H9 (cell line): ENCODE measurements around the gene SLC12A8. TPM values are rescaled to one million over a fixed set of nuclear protein-coding genes. Genes with fewer than 3 reads are reported as not detected.

Experiments
- DNase-seq: peaks from one replicate; pipeline ENCODE4 v3.0.0-alpha.2; 2017
- H2AFZ ChIP-seq: one replicate; pipeline ENCODE4 v1.6.1; 2013; ENCODE audit warnings: mild to moderate bottlenecking, low read length, control low read depth, moderate library complexity
- H2AK5ac ChIP-seq: 2 replicates; pipeline ENCODE4 v1.6.1; 2013; ENCODE audit warnings: low read length, control low read depth, mixed read lengths; ENCODE audit not compliant: insufficient read length
- H2BK120ac ChIP-seq: one replicate; pipeline ENCODE4 v1.6.1; 2013; ENCODE audit warnings: low read depth, mild to moderate bottlenecking, low read length, control low read depth, inconsistent platforms; ENCODE audit not compliant: poor library complexity, severe bottlenecking
- H2BK12ac ChIP-seq: 2 replicates; pipeline ENCODE4 v1.6.1; 2013; ENCODE audit warnings: low read length, control low read depth, mixed read lengths, low read depth; ENCODE audit not compliant: insufficient read length
- H2BK15ac ChIP-seq: 2 replicates; pipeline ENCODE4 v1.6.1; 2013; ENCODE audit warnings: low read depth, low read length, control low read depth
- H2BK20ac ChIP-seq: one replicate; pipeline ENCODE4 v1.6.1; 2013; ENCODE audit warnings: low read depth, mild to moderate bottlenecking, low read length, control low read depth, inconsistent platforms; ENCODE audit not compliant: poor library complexity, severe bottlenecking
- H2BK5ac ChIP-seq: 2 replicates; pipeline ENCODE4 v1.6.1; 2013; ENCODE audit warnings: low read length, control low read depth, mixed read lengths; ENCODE audit not compliant: insufficient read length
- H3K14ac ChIP-seq: 2 replicates; pipeline ENCODE4 v1.6.1; 2013; ENCODE audit warnings: low read length, control low read depth; ENCODE audit not compliant: insufficient read depth
- H3K18ac ChIP-seq: 2 replicates; pipeline ENCODE4 v1.6.1; 2013; ENCODE audit warnings: low read depth, mild to moderate bottlenecking, mixed read lengths, low read length, control low read depth; ENCODE audit not compliant: insufficient read length
- H3K23ac ChIP-seq: 2 replicates; pipeline ENCODE4 v1.6.1; 2013; ENCODE audit warnings: low read length, control low read depth, mixed read lengths, low read depth; ENCODE audit not compliant: insufficient read length
- H3K23me2 ChIP-seq: 2 replicates; pipeline ENCODE4 v1.6.1; 2013; ENCODE audit warnings: low read depth, mild to moderate bottlenecking, mixed read lengths, low read length, control low read depth; ENCODE audit not compliant: insufficient read length, poor library complexity, severe bottlenecking
- H3K27ac ChIP-seq: 2 replicates; pipeline ENCODE4 v1.5.1; 2013; ENCODE audit warnings: low read length, control low read depth, mixed read lengths, low read depth; ENCODE audit not compliant: insufficient read length
- H3K27me3 ChIP-seq: 2 replicates; pipeline ENCODE4 v1.6.1; 2013; ENCODE audit warnings: low read length, control low read depth, inconsistent platforms; ENCODE audit not compliant: insufficient read depth
- H3K4ac ChIP-seq: 2 replicates; pipeline ENCODE4 v1.6.1; 2013; ENCODE audit warnings: low read depth, mild to moderate bottlenecking, control low read depth, inconsistent platforms, low read length, moderate library complexity
- H3K4me1 ChIP-seq: 2 replicates; pipeline ENCODE4 v1.6.1; 2013; ENCODE audit warnings: low read length, control low read depth, inconsistent platforms; ENCODE audit not compliant: insufficient read depth
- H3K4me2 ChIP-seq: 2 replicates; pipeline ENCODE4 v1.6.1; 2013; ENCODE audit warnings: low read length, control low read depth, mixed read lengths; ENCODE audit not compliant: insufficient read length, insufficient read depth
- H3K56ac ChIP-seq: 2 replicates; pipeline ENCODE4 v1.6.1; 2013; ENCODE audit warnings: low read depth, mild to moderate bottlenecking, mixed read lengths, low read length, control low read depth; ENCODE audit not compliant: insufficient read length
- H3K79me1 ChIP-seq: 2 replicates; pipeline ENCODE4 v1.6.1; 2013; ENCODE audit warnings: low read depth, mild to moderate bottlenecking, moderate library complexity, low read length, control low read depth, inconsistent platforms; ENCODE audit not compliant: insufficient read depth, poor library complexity, severe bottlenecking
- H3K79me2 ChIP-seq: 2 replicates; pipeline ENCODE4 v1.6.1; 2013; ENCODE audit warnings: low read length, control low read depth, inconsistent platforms; ENCODE audit not compliant: insufficient read depth
- H3K9ac ChIP-seq: 2 replicates; pipeline ENCODE4 v1.6.1; 2013; ENCODE audit warnings: low read length, control low read depth, mixed read lengths; ENCODE audit not compliant: insufficient read length; ENCODE audit errors: extremely low read depth
- H3K9me3 ChIP-seq: one replicate; pipeline ENCODE4 v1.6.1; 2013; ENCODE audit warnings: low read depth, low read length, inconsistent platforms; ENCODE audit not compliant: control insufficient read depth
- H3T11ph ChIP-seq: one replicate; pipeline ENCODE4 v1.6.1; 2013; ENCODE audit warnings: mild to moderate bottlenecking, low read length, control low read depth, inconsistent platforms
- H4K20me1 ChIP-seq: one replicate; pipeline ENCODE4 v1.6.1; 2013; ENCODE audit not compliant: control insufficient read depth, insufficient read length, insufficient read depth
- H4K5ac ChIP-seq: 2 replicates; pipeline ENCODE4 v1.6.1; 2013; ENCODE audit warnings: low read depth, mild to moderate bottlenecking, mixed read lengths, low read length, control low read depth; ENCODE audit not compliant: insufficient read length
- H4K8ac ChIP-seq: replicated peaks from 2 replicates; pipeline ENCODE4 v1.6.1; 2013; ENCODE audit warnings: low read length, control low read depth, mixed read lengths, low read depth; ENCODE audit not compliant: insufficient read length
- H4K91ac ChIP-seq: 2 replicates; pipeline ENCODE4 v1.6.1; 2013; ENCODE audit warnings: low read depth, mild to moderate bottlenecking, moderate library complexity, mixed read lengths, low read length, control low read depth; ENCODE audit not compliant: insufficient read length
- H3K27ac Mint-ChIP-seq, 3 experiments: 2 replicates in 2 of 3; 3 replicates in 1 of 3; pipeline ENCODE4 v1.8.0; 2020 to 2021; ENCODE audit warnings: mixed read lengths in 3 of 3, mild to moderate bottlenecking in 1 of 3, moderate library complexity in 1 of 3
- H3K27me3 Mint-ChIP-seq: 2 replicates; pipeline ENCODE4 v1.8.0; 2021; ENCODE audit warnings: low read depth, mild to moderate bottlenecking, moderate library complexity, mixed read lengths
- H3K36me3 Mint-ChIP-seq, 3 experiments: 2 replicates in 2 of 3; 3 replicates in 1 of 3; pipeline ENCODE4 v1.8.0; 2020 to 2021; ENCODE audit warnings: low read depth in 3 of 3, mixed read lengths in 3 of 3; ENCODE audit not compliant: insufficient read depth in 1 of 3
- H3K4me1 Mint-ChIP-seq, 2 experiments: 2 replicates each; pipeline ENCODE4 v1.8.0; 2020; ENCODE audit warnings: mixed read lengths in 2 of 2
- H3K4me3 Mint-ChIP-seq, 2 experiments: 2 replicates in 1 of 2; 3 replicates in 1 of 2; pipeline ENCODE4 v1.8.0; 2020 to 2021; ENCODE audit warnings: mild to moderate bottlenecking in 2 of 2, mixed read lengths in 2 of 2, moderate library complexity in 1 of 2
- H3K9me3 Mint-ChIP-seq, 2 experiments: 2 replicates in 1 of 2; 3 replicates in 1 of 2; pipeline ENCODE4 v1.8.0; 2020; ENCODE audit warnings: mild to moderate bottlenecking in 2 of 2, mixed read lengths in 2 of 2, moderate library complexity in 1 of 2
- CTCF ChIP-seq: fragments of 200-600 bp; sonication (generic); conservative IDR thresholded peaks from 3 replicates; pipeline ENCODE4 v1.8.0; 2021; ENCODE audit warnings: antibody characterized with exemption, mild to moderate bottlenecking
- WGBS: extraction: QIAGEN DNeasy Blood & Tissue Kit; methylation state at CpG from one replicate; pipeline ENCODE4 v1.1.7; 2013; ENCODE audit warnings: missing lambda C conversion rate, low lambda C conversion rate, mixed read lengths; ENCODE audit not compliant: insufficient read length; ENCODE audit errors: extremely low coverage; 5-methylcytosine and 5-hydroxymethylcytosine counted together
- total RNA-seq: library from RNA; stranded (reverse); gene quantifications from 2 replicates; pipeline ENCODE4 v1.2.1, GENCODE V29; 2021

SLC12A8 gene
- total RNA-seq, 1 experiment from 2014 or later, result 8.2 TPM

DNA sequence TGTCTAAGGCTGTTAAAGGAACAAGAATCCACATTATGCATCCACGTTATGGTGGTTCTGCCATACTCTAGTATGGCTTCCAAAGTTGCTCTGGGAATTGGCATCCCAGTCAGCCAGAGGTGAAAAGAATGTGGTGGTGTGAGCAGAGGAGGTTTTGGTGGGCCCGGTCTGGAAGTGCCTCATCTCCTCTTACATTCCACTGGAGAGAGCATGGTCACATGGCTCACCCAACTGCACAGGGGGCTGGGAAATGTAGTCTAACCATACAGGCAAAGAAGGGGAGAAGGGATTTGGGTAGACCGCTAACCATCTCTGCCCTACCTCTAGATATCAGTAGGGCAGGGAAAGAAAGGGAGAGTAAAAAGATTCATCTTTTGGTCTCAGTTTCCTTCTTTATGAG lies 153.6 kb downstream of the SLC12A8 start:
- Mint-ChIP-seq H3K27me3 (peaks cover 76% of the 10 kb centered on the region), H3K9me3 (peaks cover 0 to 5% of the 10 kb centered on the region in 2 experiments; a peak in 3 of 5 replicates), H3K36me3 (no peaks in the 10 kb centered on the region), H3K4me1 (peaks cover 49 to 50% of the 10 kb centered on the region in 2 experiments), H3K27ac (0 out of 7 replicates have a peak overlapping the region, but pooled peaks of 1 of the 3 experiments have one; percentile 46), H3K4me3 (no peak overlapping the region; a peak in 1 of 5 replicates)
- no peaks in the 10 kb centered on the region for H3K4me1 ChIP-seq
- no peak overlapping the region for H2AK5ac ChIP-seq
- no peak overlapping the region for H3T11ph ChIP-seq
- H2BK120ac ChIP-seq, result no peak overlapping the region
- H3K79me2 ChIP-seq, result no peaks in the 10 kb centered on the region
- H2BK12ac ChIP-seq, result no peak overlapping the region
- H3K23me2 ChIP-seq, result peaks cover 14% of the 10 kb centered on the region
- no peak for DNase-seq
- no peak overlapping the region for H2BK15ac ChIP-seq
- no peak overlapping the region for H3K56ac ChIP-seq
- H3K4me2 ChIP-seq, result no peak overlapping the region
- H3K18ac ChIP-seq, result no peak overlapping the region
- no CpG with 5 or more reads among the region's 3 CpGs for WGBS
- TF ChIP-seq CTCF, result no peak
- no peak overlapping the region for H3K23ac ChIP-seq
- H2BK5ac ChIP-seq, result no peak overlapping the region
- peaks cover 14% of the 10 kb centered on the region; the same call in 1 of the 2 replicates for H3K27me3 ChIP-seq
- no peak overlapping the region for H4K5ac ChIP-seq
- H4K8ac ChIP-seq, result no peak overlapping the region
- no peaks in the 10 kb centered on the region for H3K79me1 ChIP-seq
- H4K91ac ChIP-seq, result no peak overlapping the region
- H3K9me3 ChIP-seq, result no peaks in the 10 kb centered on the region
- H2AFZ ChIP-seq, result no peak overlapping the region
- H3K14ac ChIP-seq, result no peak overlapping the region
- H3K27ac ChIP-seq, result no peak overlapping the region
- H4K20me1 ChIP-seq, result no peaks in the 10 kb centered on the region
- H2BK20ac ChIP-seq, result no peak overlapping the region
- no peak overlapping the region for H3K9ac ChIP-seq
- no peak overlapping the region for H3K4ac ChIP-seq
